SKM-1 (cell line): ENCODE data around the gene MYADML2.

Experiments
- DNase-seq: peaks from one replicate; lab custom pipeline; 2025; ENCODE audit not compliant: unreplicated experiment; lab: John Stamatoyannopoulos, UW

Gene MYADML2

DNA sequence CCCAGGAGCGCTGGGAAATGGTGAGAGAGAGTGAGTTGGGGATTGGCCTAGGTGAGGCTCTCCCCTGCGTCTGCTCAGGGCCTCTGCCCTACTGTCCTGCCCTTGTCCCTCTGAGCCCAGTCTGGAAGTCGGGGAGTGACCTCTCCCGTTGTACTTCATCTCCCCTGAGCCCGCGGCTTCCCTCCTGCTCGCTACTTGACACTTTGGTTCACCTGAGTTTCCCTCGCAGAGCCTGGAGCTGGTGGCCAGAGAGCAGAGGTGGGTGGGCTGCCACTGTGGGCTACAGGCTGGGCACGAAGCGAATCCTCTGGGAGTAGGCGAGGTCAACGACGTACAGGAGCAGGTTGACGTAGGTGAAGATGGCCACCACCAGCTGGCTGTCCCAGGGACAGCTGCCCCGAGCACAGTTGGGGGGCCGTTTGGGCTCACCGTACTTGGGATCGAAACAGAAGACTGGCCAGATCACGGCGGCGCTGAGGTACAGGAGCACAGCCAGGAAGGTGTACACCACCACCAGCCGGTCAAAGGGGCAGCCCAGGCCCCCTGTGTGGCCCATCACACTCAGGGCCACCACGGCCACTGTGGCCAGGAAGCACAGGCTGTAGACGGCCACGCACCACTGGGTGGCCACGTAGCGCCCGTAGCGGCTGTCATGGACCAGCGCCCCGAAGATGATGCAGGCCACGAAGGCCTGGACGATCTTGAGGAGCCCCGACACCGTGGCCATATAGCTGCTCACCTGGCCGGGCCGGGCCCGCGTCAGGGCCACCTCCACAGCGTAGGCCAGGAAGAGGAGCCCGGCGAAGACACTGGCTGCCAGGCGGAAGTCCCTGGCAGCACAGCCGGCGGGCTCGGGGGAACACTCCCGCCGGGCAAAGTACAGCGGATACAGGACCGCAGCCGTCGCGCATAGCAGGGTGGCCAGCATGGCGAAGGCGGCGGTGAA, 6.2 kb downstream of the MYADML2 start:
- no peak for DNase-seq

DNA sequence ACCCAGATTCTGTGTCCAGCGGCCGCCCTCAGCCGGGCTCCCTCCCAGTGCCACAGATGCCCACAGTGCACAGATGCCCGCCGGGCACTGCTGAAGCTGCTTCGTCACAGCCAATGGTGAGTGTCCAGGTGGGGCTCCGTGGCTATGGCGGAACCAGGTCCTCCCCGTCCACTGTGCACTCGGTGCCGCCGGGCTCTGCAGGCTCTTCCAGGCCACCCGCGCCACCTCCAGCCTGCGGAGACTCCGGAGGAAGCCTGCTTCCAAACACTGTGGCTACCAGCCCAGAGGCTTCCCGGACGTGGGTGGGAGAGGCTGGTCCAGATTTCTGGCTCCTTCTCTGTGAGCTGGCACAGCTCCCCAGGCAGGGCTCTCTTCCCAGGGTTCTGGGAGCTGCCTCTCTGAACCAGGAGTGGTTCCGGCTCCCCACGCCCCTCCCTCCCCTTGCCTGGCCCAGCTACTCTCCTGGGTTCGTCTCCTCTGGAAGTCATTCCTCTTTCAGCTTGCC, 7.1 kb downstream of the MYADML2 start:
- no peak for DNase-seq

DNA sequence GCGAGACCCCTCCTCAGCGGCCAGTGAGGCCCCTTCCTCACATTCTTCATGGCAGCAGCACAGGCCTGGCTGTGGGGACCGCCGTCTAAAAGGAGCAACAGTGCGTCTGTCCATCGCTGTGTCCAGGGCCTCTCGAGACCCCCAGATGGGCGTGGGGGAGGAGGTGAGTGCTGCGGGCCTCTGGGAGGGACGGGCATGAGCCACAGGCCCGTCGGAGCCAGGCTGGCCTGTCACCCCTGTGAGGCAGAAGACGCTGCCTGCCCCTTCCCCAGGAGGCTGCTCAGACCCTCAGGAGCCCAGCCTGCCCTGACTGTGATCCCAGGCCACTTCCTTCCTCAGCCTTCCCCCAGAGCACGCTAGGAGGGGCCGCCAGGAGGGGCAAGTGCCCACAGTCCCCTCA, 7.8 kb downstream of the MYADML2 start:
- no peak for DNase-seq

DNA sequence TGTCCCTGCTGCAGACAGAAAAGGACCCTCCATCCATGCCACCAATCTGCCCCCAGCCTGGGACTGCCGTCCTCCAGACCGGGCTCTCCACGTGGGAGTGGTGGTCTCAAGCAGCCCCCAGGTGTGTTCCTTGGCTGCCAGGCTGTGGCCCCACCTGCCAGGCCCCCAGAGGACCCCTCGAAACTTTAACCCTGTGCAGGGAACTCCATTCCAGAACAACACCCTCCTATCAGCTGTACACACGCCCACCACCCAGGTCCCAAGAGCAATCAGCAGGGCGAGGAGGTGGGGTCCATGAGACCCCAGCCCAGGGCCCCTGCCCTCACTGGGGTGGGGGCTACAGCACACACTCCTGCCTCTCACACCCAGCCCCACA, 11.3 kb downstream of the MYADML2 start:
- no peak for DNase-seq

DNA sequence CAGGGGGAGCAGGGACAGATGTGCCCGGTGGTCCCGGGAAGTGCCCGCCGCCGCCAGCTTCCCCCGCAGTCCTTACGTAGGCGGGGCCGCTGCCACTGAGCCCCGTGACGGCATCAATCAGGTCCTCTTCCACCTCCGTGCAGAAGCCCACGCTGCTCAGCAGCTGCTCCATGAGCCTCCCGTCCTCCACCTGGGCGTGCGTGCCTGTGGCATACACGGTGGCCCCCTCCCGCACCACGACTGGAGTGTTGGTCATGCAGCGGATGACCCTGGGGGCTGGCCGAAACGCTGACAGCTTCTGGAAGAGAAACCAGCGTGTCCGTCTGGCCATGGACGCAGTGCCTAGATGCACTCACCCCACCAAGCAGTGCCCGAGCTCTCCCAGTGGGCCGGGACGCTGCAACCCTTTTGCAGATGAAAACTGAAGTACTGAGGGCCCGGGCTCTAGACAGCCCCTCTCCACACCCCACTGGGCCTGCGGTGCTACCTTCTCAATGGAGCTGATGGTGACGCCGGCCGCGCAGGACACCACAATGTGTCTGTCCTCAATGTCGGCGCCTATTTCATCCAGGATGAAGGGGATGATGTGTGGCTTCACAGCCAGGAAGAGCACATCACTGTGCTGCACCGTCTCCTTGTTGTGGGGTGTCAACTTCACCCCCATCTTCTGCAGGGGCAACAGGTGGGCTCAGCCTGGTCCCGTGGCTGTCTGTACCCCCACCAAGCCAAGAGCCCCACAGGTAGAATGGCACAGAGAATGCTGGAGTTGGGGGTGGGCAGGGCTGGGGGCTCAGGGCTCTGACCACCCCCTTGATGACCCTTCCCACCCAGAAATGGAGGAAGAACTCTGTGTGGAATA, 12.0 kb downstream of the MYADML2 start:
- DNase-seq: no peak

DNA sequence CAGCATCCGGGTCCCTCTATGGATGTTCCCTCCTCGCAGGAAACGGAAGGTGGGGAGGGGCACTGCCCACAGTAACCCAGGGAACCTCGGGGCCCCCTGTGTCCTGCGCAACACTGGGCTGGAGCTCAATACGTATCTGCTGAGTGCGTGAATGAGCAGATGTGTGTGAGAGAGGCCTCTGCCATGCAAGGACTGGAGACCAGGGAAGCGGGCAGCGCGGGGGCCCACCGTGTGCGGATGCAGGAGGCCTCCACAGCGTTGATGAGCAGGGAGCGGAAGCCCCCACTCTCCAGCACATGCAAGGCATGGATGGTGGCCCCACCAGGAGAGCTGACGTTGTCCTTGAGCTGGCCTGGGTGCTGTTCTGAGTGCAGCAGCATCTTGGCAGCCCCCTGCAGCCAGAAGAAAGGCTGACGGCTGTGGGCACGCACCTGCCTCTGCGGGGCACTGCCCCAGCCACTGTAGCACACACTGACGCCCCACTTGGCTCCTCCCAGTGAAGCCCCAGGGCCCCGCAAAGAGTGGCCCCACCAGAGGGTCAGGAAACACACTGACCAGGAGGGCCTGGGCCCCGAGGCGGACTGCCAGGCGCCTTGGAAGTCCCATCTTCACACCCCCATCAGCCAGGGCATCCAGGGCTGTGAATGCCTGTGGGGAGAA, 12.8 kb downstream of the MYADML2 start:
- DNase-seq: no peak

DNA sequence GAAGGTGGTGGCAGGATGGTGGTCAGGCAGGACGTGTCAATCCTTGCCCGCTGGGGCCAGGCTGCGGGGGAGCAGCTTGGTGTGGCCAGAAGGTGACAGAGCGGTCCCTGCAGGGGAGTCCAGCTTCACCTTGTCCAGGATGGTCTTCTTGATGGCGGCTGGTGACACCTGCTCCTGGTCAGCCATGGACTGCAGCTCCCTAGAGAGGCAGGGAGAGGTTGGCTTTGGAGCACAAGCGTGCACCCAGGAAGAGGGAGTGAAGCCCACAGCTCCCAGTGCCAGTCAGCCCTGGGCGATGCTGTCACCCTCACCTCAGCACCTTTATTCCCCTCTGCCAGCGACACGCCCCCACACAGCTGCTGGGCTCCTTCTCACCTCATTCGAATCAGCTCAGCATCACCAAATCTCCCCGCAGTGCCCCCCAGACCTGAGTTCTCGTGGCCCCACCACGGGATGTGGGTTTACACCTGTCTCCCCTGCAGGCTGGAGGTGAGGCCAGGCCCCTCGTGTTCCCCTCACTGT, 13.8 kb downstream of the MYADML2 start:
- no peak for DNase-seq

DNA sequence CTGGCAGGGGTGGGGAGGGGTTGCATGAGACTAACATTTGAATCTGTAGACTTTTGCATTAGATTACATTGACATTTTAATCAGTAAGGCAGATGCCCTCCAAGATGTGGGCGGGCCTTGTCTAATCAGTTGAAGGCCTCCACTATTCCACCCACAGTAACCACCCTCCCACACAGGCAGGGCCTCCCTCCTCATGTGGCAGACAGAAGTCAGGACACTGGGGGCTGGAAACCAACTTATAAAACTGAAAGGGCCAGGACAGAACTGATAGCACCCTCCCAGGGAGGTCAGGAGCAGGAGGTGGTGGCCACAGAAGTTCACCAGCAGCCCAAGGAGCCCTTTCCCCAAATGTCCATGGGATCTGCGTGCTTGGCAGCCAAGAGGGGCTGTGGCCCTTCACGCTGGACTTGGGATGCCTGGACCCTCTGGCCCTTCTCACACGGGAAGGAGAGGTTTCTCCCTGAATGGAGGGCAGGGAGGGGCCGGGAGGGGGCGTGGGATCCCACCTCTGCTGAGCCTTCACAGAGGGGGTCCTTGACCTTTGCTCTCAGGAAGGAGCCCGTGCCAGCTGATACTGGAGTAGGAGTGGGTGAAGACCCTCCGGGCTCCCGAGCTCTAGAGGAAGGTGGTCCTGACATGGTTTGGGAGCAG, 14.6 kb downstream of the MYADML2 start:
- DNase-seq: no peak

DNA sequence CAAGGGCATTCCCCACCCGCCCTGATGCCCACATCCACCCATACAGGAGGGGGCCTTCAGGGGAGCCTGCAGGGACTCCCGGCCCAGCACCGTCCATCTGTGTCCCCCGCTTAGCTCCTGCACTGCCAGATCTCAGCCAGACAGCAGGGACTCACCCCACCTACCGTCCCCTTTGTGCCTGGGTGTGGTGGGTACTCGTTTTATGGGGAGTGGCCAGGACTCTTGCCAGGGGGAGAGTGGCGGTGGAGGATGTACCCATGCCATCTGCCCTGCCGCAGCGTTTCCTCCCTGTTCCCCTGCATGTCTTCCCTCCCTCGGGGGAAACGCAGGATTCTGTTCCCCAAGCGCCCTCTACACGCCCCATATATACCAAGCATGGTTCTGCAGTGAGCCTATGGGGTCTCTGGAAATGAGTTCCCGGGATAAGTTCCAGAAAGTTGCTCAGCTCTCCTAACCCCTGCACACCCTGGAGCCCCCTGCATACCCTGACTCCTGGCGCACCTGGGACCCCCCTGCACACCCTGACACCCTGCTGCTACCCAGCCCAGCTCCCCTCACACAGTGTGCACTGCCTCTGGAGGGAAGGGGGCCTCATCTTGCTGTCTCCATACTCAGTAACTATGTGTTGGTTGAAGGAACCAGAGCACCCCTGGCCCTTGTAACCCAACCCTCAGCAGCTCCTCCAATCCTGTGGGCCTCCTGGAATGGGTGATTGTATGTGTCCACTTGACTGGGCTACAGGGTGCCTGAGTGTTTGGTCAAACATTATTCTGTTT, 15.3 kb downstream of the MYADML2 start:
- no peak for DNase-seq

DNA sequence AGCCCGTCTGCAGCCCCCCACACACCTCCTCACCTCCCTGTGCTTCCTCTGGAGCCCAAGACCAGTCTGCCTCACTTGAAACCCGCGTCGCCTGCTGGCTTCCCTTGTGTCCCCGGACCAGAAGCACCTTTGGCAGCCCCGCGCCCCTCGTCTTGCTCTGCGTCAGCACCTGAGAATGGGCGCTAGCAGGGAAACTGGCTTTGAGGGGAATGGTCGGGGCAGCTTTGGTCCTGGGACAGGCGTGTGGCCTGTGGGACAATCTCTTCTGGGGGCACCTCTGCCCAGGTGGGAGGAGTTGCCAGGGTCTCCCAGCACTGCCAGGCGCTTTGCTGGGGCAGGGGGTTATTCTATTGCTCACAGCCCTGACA, 15.9 kb downstream of the MYADML2 start:
- DNase-seq: no peak

DNA sequence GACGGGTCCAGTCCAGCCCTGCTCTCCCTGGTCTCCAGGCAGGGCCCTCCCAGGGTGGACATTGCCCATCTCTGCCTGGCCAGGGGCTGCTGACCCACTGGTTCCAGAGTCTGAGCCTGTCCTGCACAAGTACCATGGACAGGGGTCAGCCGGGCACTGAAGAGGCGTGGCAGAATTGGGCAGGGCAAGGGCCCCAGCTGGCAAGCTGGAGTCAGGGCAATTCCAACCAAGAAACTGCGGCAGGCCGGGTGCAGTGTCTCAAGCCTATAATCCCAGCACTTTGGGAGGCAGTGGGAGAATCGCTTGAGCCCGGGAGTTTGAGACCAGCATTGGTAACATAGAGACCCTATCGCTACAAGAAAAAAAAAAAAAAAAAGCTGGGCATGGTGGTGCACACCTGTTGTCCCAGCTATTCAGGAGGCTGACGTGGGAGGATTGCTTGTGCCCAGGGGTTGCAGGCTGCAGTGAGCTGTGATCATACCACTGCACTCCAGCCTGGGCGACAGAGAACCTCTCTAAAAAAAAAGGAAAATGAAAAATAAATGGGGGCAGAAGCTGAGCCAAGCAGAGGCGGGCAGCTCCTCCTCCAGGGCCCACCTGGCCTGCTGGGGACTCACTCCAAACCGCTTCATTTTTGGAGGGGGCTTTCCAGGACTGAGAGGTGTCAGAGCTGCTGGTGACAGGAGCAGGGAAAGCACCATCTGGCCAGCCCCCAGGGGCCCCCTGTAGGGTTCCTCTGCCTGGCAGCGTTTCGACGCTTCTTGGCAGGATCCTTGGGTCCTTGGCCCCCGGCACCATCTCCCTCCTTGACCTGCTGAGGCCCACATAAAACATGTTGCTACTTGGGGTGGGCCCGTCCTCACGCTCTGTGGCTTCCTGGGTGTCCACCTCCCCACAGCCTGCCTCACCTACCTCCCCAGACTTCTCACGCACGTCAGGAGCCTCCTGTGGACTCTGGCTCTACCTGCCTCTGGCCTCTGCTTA, 16.6 kb downstream of the MYADML2 start:
- DNase-seq: no peak

DNA sequence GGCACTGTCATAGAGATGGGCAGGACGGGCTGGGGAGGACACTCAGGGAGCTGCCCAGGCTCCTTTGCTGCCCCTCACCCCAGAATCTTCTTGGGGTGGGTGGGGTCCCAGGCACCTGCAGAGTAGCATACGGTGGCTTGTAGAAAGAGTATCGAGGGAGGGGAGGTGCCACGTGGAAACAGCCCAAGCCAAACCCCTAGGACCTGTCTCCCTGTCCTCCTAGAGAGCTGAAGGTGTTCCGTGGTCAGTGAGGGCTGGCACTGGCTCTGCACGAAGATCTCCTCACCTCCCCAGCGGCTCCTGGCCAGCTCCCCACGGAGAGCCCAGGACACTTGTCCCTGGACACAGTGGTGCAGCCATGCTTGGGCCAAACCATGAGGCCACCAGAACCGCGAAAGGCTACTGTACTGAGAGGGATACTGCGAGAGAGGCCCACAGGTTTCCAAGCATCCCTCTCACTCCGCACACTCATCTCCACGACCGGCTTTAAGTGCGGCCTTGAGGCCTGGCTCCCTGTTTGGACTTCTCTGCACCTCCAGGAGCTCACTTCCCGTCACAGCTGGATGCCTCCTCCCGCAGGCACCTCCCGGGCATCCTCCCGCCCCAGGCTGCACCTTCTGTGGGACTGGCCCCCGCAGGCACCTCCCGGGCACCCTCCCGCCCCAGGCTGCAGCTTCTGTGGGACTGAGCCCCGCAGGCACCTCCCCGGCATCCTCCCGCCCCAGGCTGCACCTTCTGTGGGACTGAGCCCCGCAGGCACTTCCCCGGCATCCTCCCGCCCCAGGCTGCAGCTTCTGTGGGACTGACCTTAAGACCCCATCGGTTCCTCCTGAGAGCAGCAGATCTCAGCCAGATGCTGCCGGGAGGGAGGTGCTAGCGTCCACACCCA, 17.5 kb downstream of the MYADML2 start:
- DNase-seq: no peak

DNA sequence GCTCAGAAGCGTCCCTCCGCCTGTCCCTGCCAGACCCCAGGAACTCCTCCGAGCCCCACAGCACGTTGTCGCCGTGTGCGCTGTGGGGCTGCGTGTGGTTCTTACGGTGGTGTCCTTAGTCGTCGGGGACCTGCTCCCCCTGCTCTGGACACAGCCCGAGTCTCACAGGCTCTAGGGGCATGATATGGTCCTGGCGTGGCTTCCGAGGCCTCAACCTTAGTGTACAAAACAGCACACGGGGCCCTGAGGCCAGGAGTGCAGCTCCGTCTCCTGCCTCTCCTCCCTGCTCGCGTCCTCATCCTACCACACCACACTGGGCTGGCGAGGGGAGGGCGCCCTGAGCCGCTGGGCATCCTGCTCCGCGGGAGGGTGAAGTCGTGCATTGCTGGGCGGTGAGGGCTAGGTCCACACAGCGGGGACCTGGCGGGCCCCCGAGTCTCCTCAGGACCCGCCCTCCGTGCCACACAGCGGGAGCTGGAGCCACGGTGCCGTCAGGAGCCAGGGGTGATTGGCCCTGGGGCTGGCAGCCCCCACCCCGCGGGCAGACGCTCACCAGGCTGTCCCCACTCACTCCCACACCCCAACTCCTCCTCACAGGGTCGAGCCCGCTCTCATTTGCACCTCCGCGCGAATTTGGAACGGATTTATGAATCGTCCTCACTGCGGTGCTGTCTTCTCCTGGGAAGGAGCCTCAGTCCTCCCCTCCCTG, 18.3 kb downstream of the MYADML2 start:
- DNase-seq: no peak

DNA sequence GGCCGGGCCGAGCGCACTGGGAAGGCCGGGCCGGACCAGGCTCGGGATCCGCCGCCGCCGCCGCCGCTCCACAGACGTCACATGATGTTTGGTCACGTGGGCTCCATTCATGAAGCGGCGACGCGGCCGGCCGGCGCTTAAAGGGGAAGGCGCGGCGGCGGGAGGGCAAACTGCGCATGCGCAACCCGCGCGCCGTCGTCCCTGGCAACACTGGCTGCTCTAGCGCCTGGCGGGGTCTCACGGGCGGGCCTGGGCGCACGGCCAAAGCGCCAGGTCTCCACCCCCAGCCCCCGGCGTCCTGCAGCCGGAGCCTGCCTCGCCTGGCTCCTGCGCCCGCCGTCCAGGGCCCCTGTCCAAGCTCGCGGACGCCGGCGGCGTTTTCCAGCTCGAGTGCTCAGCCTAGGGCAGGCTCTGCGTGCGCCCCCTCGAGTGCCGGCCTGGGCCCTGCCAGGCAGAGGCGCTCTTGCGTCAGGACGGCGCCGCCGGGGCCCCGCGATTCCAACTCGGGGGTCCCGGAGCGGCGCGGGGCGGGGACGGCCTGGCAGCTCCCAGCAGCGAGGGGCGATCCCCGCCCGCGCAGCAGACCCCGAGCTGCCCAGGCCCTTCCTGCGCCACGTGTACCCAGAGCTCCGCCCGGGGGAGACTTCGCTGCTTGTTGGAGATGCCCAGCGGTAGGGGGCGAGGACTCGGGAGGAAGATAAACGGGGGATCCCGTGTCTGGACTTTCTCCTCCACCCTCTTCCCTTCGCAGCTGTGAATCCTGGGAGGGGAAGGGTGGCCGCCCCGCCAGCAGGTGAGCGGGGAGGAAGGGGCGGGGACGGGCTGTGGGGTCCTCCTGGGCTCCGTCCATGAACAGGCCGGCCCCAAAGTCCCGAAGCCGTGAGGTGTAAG, 19.1 kb downstream of the MYADML2 start, which contains the start of gene MAFG:
MAFG (minus strand) TSS at position 83 of the 891 bp plus-strand sequence. CDS start 4,550 bp downstream, outside the sequence.
- peak; percentile 71 for DNase-seq

DNA sequence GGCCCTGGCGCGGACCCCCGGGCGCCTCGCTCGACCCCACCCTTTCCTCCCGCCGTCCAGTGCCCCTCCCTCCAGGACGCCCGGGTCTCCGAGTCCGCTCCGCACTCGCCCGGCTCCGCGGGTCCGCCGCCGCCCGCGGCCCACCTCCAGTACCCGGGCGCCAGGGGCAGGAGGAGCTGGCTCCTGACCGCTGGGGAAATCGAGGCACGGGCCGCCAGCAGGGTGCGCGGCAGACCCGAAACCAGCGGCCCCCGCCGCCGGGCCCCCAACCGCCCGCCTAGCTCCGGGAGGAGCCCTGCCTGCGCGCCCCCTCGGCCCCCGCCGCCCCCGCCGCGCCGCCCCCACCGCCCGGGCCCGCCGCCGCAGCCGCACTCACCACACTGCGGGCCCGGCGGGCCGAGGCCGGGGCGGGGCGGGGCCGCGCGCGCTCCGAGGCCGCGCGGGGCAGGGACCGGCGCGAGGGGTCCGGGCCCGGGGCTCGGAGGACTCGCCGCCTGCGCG, 19.8 kb downstream of the MYADML2 start:
- no peak for DNase-seq
